HG02763 (cell line): ENCODE measurements around the gene CHRDL1.
"Not testable (repeated sequence)": the region's sequence is repeated elsewhere in the genome, so short reads cannot be mapped to it uniquely, and the experiment has no call there.

Source experiments
- ATAC-seq: cut with Tn5 transposase; IDR thresholded peaks from one replicate; pipeline ENCODE4 v1.9.1; 2021; ENCODE audit warnings: mild to moderate bottlenecking, moderate library complexity; ENCODE audit not compliant: unreplicated experiment

Gene CHRDL1

GRCh38 chrX:110795645-110796406, at the start of gene CHRDL1:
CHRDL1 (minus strand) TSS chrX:110795817; CDS start chrX:110792181, 3,636 bp downstream.
- no peak for ATAC-seq

- no peak for ATAC-seq
These were observed 41.4 kb upstream of the CHRDL1 start for GRCh38 chrX:110836982-110837381.

GRCh38 chrX:110836451-110836850, 40.8 kb upstream of the CHRDL1 start:
- no peak for ATAC-seq

- no peak for ATAC-seq
These were observed 40.4 kb upstream of the CHRDL1 start for GRCh38 chrX:110836001-110836400.

- ATAC-seq = no peak
These were observed 30.4 kb upstream of the CHRDL1 start for GRCh38 chrX:110825972-110826371.

GRCh38 chrX:110816543-110816942, 20.9 kb upstream of the CHRDL1 start:
- ATAC-seq = not testable (repeated sequence)

- no peak for ATAC-seq
These were observed 10.5 kb upstream of the CHRDL1 start for GRCh38 chrX:110806145-110806544.

GRCh38 chrX:110805303-110805702, 9.7 kb upstream of the CHRDL1 start:
- ATAC-seq = no peak

GRCh38 chrX:110804446-110804845, 8.8 kb upstream of the CHRDL1 start:
- no peak for ATAC-seq

- no peak for ATAC-seq
These were observed 7.9 kb upstream of the CHRDL1 start for GRCh38 chrX:110803506-110803905.

GRCh38 chrX:110796407-110796697, 735 bp upstream of the CHRDL1 start:
- no peak for ATAC-seq

- no peak for ATAC-seq
These were observed 1.0 kb downstream of the CHRDL1 start for GRCh38 chrX:110794601-110795000.

- no peak for ATAC-seq
These were observed 4.5 kb downstream of the CHRDL1 start for GRCh38 chrX:110791071-110791470.

GRCh38 chrX:110786486-110786885, 9.1 kb downstream of the CHRDL1 start:
- ATAC-seq = no peak

- ATAC-seq = no peak
These were observed 35.8 kb downstream of the CHRDL1 start for GRCh38 chrX:110759785-110760184.

- no peak for ATAC-seq
These were observed 36.7 kb downstream of the CHRDL1 start for GRCh38 chrX:110758781-110759422.

- ATAC-seq = no peak
These were observed 40.0 kb downstream of the CHRDL1 start for GRCh38 chrX:110755611-110756010.

- no peak for ATAC-seq
These were observed 40.6 kb downstream of the CHRDL1 start for GRCh38 chrX:110755061-110755460.

- no peak for ATAC-seq
These were observed 45.0 kb downstream of the CHRDL1 start for GRCh38 chrX:110750526-110751189.

- no peak for ATAC-seq
These were observed 47.3 kb downstream of the CHRDL1 start for GRCh38 chrX:110748256-110748806.

- no peak for ATAC-seq
These were observed 49.6 kb downstream of the CHRDL1 start for GRCh38 chrX:110746014-110746413.

- ATAC-seq = no peak
These were observed 50.3 kb downstream of the CHRDL1 start for GRCh38 chrX:110745288-110745687.
